Measurements from ENCODE around the gene PPP1R12C. TPM values are rescaled to one million over a fixed set of nuclear protein-coding genes. Genes with fewer than 3 reads are reported as not detected.

PPP1R12C gene
- total RNA-seq, 4 donors from 2014 or later, result 43.5 to 288 (median 116) TPM

DNA sequence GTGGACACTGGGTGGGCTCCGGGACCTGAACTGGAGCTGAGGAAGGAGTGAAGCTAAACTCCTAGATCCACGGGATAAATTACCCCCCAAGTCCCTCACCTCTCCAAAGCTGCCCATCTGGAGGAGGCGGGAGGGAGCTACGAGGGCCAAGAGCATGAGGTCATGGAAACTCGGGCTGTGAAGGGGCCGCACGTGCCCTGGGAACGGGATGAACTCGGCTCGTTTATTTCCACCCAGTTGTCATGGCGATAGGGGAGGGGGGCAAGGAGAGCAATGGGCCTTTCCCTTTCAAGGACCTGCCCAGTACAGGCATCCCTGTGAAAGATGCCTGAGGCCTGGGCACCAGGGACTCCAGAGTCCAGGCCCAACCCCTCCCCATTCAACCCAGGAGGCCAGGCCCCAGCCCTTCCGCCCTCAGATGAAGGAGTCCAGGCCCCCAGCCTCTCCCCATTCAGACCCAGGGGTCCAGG lies 3.8 kb downstream of the PPP1R12C start:
- Histone ChIP-seq H3K36me3 (no peaks in the 10 kb centered on the region), H3K9me3 (no peaks in the 10 kb centered on the region), H3K27ac (peak overlapping the region; percentile 97 to 100), H3K4me1 (peaks cover 13 to 38% of the 10 kb centered on the region in 2 donors), H3K27me3 (no peaks in the 10 kb centered on the region), H3K4me3 (peak overlapping the region; percentile 21 to 24)
- peak; percentile 96 to 99 for DNase-seq
- intact Hi-C loops (cut with DNase I; ENCODE audit: low total_unique reads), result loop anchor here (10.0 kb wide), 1 partner anchor 531 kb away; the partner anchor contains the start of genes CCDC106, ZNF580 and ZNF581
- peak; percentile 56 to 74 for TF ChIP-seq POLR2A (IDR thresholded peaks at IDR 0.05)
- TF ChIP-seq, protein P1, sequence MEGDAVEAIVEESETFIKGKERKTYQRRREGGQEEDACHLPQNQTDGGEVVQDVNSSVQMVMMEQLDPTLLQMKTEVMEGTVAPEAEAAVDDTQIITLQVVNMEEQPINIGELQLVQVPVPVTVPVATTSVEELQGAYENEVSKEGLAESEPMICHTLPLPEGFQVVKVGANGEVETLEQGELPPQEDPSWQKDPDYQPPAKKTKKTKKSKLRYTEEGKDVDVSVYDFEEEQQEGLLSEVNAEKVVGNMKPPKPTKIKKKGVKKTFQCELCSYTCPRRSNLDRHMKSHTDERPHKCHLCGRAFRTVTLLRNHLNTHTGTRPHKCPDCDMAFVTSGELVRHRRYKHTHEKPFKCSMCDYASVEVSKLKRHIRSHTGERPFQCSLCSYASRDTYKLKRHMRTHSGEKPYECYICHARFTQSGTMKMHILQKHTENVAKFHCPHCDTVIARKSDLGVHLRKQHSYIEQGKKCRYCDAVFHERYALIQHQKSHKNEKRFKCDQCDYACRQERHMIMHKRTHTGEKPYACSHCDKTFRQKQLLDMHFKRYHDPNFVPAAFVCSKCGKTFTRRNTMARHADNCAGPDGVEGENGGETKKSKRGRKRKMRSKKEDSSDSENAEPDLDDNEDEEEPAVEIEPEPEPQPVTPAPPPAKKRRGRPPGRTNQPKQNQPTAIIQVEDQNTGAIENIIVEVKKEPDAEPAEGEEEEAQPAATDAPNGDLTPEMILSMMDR (IDR thresholded peaks at IDR 0.05), result peak in 1 of 4 experiments; percentile 21

DNA sequence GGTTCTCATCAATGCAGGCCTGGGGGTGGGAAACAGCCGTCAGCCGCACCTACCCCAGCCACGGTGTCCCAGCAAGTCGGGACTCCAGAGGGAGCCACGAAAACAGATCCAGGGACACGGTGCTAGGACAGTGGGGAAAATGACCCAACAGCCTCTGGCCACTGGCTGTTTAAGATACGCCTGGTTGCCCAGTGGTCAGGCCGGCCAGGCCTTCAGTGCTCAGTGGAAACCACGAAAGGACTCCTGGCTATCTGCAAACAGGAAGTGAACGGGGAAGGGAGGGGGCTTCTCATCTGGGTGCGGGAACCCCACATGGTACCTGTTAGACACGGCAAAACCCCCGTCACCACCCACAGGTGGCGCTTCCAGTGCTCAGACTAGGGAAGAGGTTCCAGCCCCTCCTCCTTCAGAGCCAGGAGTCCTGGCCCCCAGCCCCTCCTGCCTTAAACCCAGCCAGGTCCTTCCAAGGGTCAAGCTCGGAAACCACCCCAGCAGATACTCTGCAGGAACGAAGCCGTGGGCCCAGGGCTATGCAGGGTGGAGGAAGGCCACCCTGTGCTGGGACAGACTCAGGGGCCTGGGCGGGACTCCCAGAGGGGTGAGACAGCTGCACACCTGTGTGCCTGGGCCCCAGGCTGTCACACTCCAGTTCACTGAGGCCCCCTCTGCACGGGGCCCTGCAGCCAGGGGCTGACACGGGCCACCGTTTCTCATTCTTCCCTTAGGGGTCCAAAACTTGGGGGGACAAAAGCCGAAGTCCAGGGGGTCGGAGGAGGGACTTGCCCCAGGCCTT lies 4.5 kb downstream of the PPP1R12C start:
- Histone ChIP-seq H3K27ac (peak overlapping the region; percentile 97 to 100), H3K4me1 (peaks cover 13 to 38% of the 10 kb centered on the region in 2 donors), H3K4me3 (peak overlapping the region; percentile 21 to 24), H3K36me3 (no peaks in the 10 kb centered on the region), H3K27me3 (no peaks in the 10 kb centered on the region), H3K9me3 (no peaks in the 10 kb centered on the region)
- intact Hi-C loops (cut with DNase I; ENCODE audit: low total_unique reads), result loop anchor here (10.0 kb wide), 1 partner anchor 532 kb away; the partner anchor contains the start of genes CCDC106, ZNF580 and ZNF581
- TF ChIP-seq, protein P1 (IDR thresholded peaks at IDR 0.05), result no peak
- no peak for TF ChIP-seq POLR2A (IDR thresholded peaks at IDR 0.05)
- peak; percentile 42 to 47 for DNase-seq

DNA sequence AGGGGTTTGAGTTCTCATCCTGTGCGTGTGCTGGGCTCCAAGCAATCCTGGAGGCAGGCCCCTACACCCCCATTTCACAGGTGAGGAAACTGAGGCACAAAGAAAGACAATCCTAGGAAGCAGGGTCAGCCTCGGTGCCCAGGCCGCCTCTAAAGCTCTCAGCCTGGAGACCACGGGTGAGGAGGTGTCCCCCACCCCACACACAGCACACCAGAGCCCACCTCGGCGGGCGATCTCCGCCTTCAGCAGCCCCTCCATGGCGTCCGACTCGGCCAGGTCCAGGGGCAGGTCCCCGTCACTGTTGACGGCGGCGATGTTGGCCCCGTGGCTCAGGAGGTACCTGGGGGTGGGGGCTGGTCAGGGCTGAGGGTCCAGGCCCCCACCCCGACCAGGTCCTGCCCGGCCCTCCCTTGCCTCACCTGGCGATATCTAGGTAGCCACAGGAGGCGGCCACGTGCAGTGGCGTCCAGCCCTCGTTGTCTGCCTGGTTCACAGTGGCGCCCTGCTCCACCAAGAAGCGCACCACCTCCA lies 5.1 kb downstream of the PPP1R12C start:
- Histone ChIP-seq H3K36me3 (no peaks in the 10 kb centered on the region), H3K27me3 (no peaks in the 10 kb centered on the region), H3K4me1 (peaks cover 13 to 38% of the 10 kb centered on the region in 2 donors), H3K4me3 (no peak overlapping the region), H3K27ac (peak overlapping the region; percentile 97 to 100), H3K9me3 (no peaks in the 10 kb centered on the region)
- intact Hi-C loops (cut with DNase I; ENCODE audit: low total_unique reads), result loop anchor here (10.0 kb wide), 1 partner anchor 532 kb away; the partner anchor contains the start of genes CCDC106, ZNF580 and ZNF581
- no peak for DNase-seq
- no peak for TF ChIP-seq POLR2A (IDR thresholded peaks at IDR 0.05)
- TF ChIP-seq, protein P1 (IDR thresholded peaks at IDR 0.05), result no peak

DNA sequence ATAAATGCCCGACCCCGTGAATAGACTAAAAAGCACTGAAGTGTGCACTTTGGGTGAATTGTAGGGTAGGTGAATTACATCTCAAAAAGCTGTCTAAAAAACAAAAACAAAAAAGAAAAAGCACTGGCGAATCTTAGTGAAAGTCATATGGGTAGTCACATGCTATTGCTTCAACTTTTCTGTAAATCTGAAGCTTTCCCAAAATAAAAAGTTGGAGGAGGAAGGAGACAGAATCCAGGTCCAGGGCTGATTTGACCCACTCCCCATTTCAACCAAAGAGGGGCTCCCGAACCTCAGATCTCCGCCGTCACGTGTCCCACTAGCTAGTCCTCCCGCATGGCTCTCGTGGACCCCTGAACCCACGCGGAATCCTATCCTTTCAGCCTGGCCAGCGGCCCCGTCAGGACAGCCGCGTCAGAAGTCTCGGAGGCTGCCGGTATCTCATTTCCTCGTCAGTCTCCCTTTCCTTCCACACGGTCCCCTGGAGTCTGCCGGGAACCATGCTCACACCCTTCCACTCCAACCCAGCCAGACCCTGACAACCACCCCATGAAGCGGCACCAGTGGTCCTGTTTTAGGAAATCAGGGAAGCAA lies 6.1 kb downstream of the PPP1R12C start:
- TF ChIP-seq, protein P1 (IDR thresholded peaks at IDR 0.05), result no peak
- TF ChIP-seq POLR2A (IDR thresholded peaks at IDR 0.05), result peak; percentile 26 to 38
- intact Hi-C loops (cut with DNase I; ENCODE audit: low total_unique reads), result loop anchor here (10.0 kb wide), 1 partner anchor 533 kb away; the partner anchor contains the start of genes CCDC106, ZNF580 and ZNF581
- Histone ChIP-seq H3K36me3 (no peaks in the 10 kb centered on the region), H3K9me3 (no peaks in the 10 kb centered on the region), H3K4me1 (peaks cover 13 to 38% of the 10 kb centered on the region in 2 donors), H3K27me3 (no peaks in the 10 kb centered on the region), H3K27ac (peak overlapping the region; percentile 97 to 100), H3K4me3 (no peak overlapping the region)
- DNase-seq, result peak in 1 of 2 donors; percentile 44

Data from uterus (tissue), 4 donors.